SK-N-SH (cell line): ENCODE data around the gene ZSCAN12. TPM values are rescaled to one million over a fixed set of nuclear protein-coding genes. Genes with fewer than 3 reads are reported as not detected.

Source experiments
- CTCF ChIA-PET: fragments of 300-600, 350-600 bp; formaldehyde crosslinking; extraction: SDS; loops from one replicate; lab custom pipeline; 2021; lab: Yijun Ruan, JAX
- POLR2A ChIA-PET: fragments of 350-600 bp; sonication (Branson Sonifier 250); formaldehyde crosslinking; extraction: SDS; loops from one replicate; lab custom pipeline; 2020; ENCODE audit warnings: antibody characterized with exemption, inconsistent platforms; lab: Yijun Ruan, JAX
- DNase-seq: peaks from one replicate; pipeline ENCODE4 v3.0.0; 2012
- H2AFZ ChIP-seq: fragments of 200-600 bp; sonication (generic); 2 replicates; pipeline ENCODE4 v1.8.1; 2016; ENCODE audit warnings: antibody characterized with exemption, mild to moderate bottlenecking, low read depth
- H3F3A ChIP-seq: fragments of 200-600 bp; sonication (generic); replicated peaks from 2 replicates; pipeline ENCODE3; 2016; ENCODE audit warnings: antibody characterized with exemption, mild to moderate bottlenecking; ENCODE audit not compliant: insufficient read depth
- H3K27ac ChIP-seq, 2 experiments: fragments of 200-500 bp in 1 of 2; fragments of 200-600 bp in 1 of 2; sonication (Bioruptor generic) in 1 of 2; sonication (generic), shearing (Covaris generic) in 1 of 2; 2 replicates each; pipeline versions ENCODE4 v1.5.1 to v1.6.1; 2014 to 2016; ENCODE audit warnings: low read depth in 2 of 2, inconsistent platforms in 1 of 2, low read length in 1 of 2, mild to moderate bottlenecking in 1 of 2, mixed read lengths in 1 of 2
- H3K27me3 ChIP-seq: fragments of 200-600 bp; sonication (generic), shearing (Covaris generic); 2 replicates; pipeline ENCODE4 v1.6.1; 2016; ENCODE audit warnings: mixed run types; ENCODE audit not compliant: insufficient read depth
- H3K36me3 ChIP-seq, 2 experiments: fragments of 200-500 bp in 1 of 2; fragments of 200-600 bp in 1 of 2; sonication (Bioruptor generic) in 1 of 2; sonication (generic) in 1 of 2; replicated peaks in 1 of 2; 2 replicates each; pipeline versions ENCODE3 to v1.5.1; 2014 to 2016; ENCODE audit warnings: low read length in 1 of 2, mild to moderate bottlenecking in 1 of 2; ENCODE audit not compliant: insufficient read depth in 2 of 2, control insufficient read depth in 1 of 2
- H3K4me1 ChIP-seq, 2 experiments: fragments of 200-500 bp in 1 of 2; fragments of 200-600 bp in 1 of 2; sonication (Bioruptor generic) in 1 of 2; sonication (generic), shearing (Covaris generic) in 1 of 2; 2 replicates each; pipeline versions ENCODE4 v1.5.1 to v1.6.1; 2014 to 2016; ENCODE audit warnings: low read depth in 1 of 2, low read length in 1 of 2, mixed run types in 1 of 2; ENCODE audit not compliant: insufficient read depth in 2 of 2, control insufficient read depth in 1 of 2
- H3K4me2 ChIP-seq: fragments of 200-600 bp; sonication (generic), shearing (Covaris generic); 2 replicates; pipeline ENCODE4 v1.6.1; 2017; ENCODE audit warnings: mixed run types
- H3K4me3 ChIP-seq, 2 experiments: fragments of 200-500 bp in 1 of 2; fragments of 200-600 bp in 1 of 2; sonication (Bioruptor generic) in 1 of 2; sonication (generic), shearing (Covaris generic) in 1 of 2; 2 replicates each; pipeline versions ENCODE4 v1.5.1 to v1.8.1; 2014 to 2016; ENCODE audit warnings: low read depth in 2 of 2, inconsistent platforms in 1 of 2, low read length in 1 of 2, mild to moderate bottlenecking in 1 of 2, mixed read lengths in 1 of 2, moderate library complexity in 1 of 2
- H3K79me2 ChIP-seq: fragments of 200-600 bp; sonication (generic); 2 replicates; pipeline ENCODE4 v1.8.1; 2017; ENCODE audit warnings: mild to moderate bottlenecking; ENCODE audit not compliant: insufficient read depth
- H3K9ac ChIP-seq: fragments of 200-600 bp; sonication (generic); 2 replicates; pipeline ENCODE4 v1.6.1; 2017; ENCODE audit warnings: mixed run types
- H3K9me2 ChIP-seq: fragments of 200-600 bp; sonication (generic); 2 replicates; pipeline ENCODE4 v1.6.1; 2017; ENCODE audit warnings: mixed run types
- H3K9me3 ChIP-seq: fragments of 200-600 bp; sonication (generic); 2 replicates; pipeline ENCODE4 v1.6.1; 2017; ENCODE audit warnings: mixed run types, mild to moderate bottlenecking, moderate library complexity
- H4K20me1 ChIP-seq: fragments of 200-600 bp; sonication (generic); 2 replicates; pipeline ENCODE4 v1.6.1; 2017; ENCODE audit warnings: mild to moderate bottlenecking, mixed run types; ENCODE audit not compliant: insufficient read depth
- CHD2 ChIP-seq: fragments of 150-350 bp; IDR thresholded peaks from 2 replicates; pipeline ENCODE4 v1.6.1; 2018; ENCODE audit warnings: low read length; ENCODE audit not compliant: partially characterized antibody
- ELF1 ChIP-seq: IDR thresholded peaks from 2 replicates; pipeline ENCODE4 v1.4.0; 2012
- EP300 ChIP-seq, 2 experiments: IDR thresholded peaks; 2 replicates each; pipeline versions ENCODE4 v1.4.0 to v1.6.1; 2012; ENCODE audit warnings: borderline replicate concordance in 1 of 2, low read depth in 1 of 2, low read length in 1 of 2
- EZH2phosphoT487 ChIP-seq: fragments of 200-600 bp; sonication (generic); IDR thresholded peaks from 2 replicates; pipeline ENCODE4 v1.6.1; 2017; ENCODE audit warnings: low read depth, mixed run types, mild to moderate bottlenecking, antibody characterized with exemption, moderate library complexity, borderline replicate concordance
- FOXJ3 ChIP-seq: sonication (generic); formaldehyde crosslinking; IDR thresholded peaks from 2 replicates; pipeline ENCODE4 v1.5.1; 2020; ENCODE audit warnings: mild to moderate bottlenecking, missing genetic modification reagents
- FOXM1 ChIP-seq: IDR thresholded peaks from 2 replicates; pipeline ENCODE4 v1.4.0; 2012; ENCODE audit warnings: low read depth, mild to moderate bottlenecking
- GABPA ChIP-seq: IDR thresholded peaks from 2 replicates; pipeline ENCODE4 v1.4.0; 2012; ENCODE audit warnings: low read depth, mild to moderate bottlenecking
- IRF3 ChIP-seq: fragments of 150-350 bp; IDR thresholded peaks from 2 replicates; pipeline ENCODE4 v1.6.1; 2016; ENCODE audit warnings: mild to moderate bottlenecking, low read depth, low read length
- MEF2A ChIP-seq: IDR thresholded peaks from 2 replicates; pipeline ENCODE4 v1.4.0; 2012; ENCODE audit warnings: low read depth, borderline replicate concordance
- MXI1 ChIP-seq: IDR thresholded peaks from 2 replicates; pipeline ENCODE4 v1.6.1; 2012; ENCODE audit warnings: mild to moderate bottlenecking, low read depth, low read length, improper control_type of control experiment
- NFIC ChIP-seq: IDR thresholded peaks from 2 replicates; pipeline ENCODE4 v1.4.0; 2012; ENCODE audit warnings: borderline replicate concordance
- NRF1 ChIP-seq: IDR thresholded peaks from 2 replicates; pipeline ENCODE4 v1.6.1; 2012; ENCODE audit warnings: low read depth, mild to moderate bottlenecking, low read length
- POLR2AphosphoS5 ChIP-seq: IDR thresholded peaks from 2 replicates; pipeline ENCODE4 v1.6.1; 2012; ENCODE audit warnings: low read depth, low read length
- RFX5 ChIP-seq: IDR thresholded peaks from 2 replicates; pipeline ENCODE4 v1.6.1; 2012; ENCODE audit warnings: mild to moderate bottlenecking, improper control_type of control experiment, low read length
- RXRA ChIP-seq: IDR thresholded peaks from 2 replicates; pipeline ENCODE4 v1.4.0; 2012; ENCODE audit warnings: low read depth, mild to moderate bottlenecking, borderline replicate concordance
- SIN3A ChIP-seq: IDR thresholded peaks from 2 replicates; pipeline ENCODE4 v1.6.1; 2012; ENCODE audit warnings: low read depth, mild to moderate bottlenecking, low read length, moderate library complexity, borderline replicate concordance
- SMC3 ChIP-seq: IDR thresholded peaks from 2 replicates; pipeline ENCODE4 v1.6.1; 2012; ENCODE audit warnings: low read depth, low read length, improper control_type of control experiment
- TAF1 ChIP-seq: IDR thresholded peaks from 2 replicates; pipeline ENCODE4 v1.6.1; 2012; ENCODE audit warnings: low read depth, mild to moderate bottlenecking, low read length, moderate library complexity, borderline replicate concordance
- TCF12 ChIP-seq: IDR thresholded peaks from 2 replicates; pipeline ENCODE4 v1.4.0; 2012
- TEAD4 ChIP-seq: IDR thresholded peaks from 2 replicates; pipeline ENCODE4 v1.4.0; 2012; ENCODE audit warnings: mild to moderate bottlenecking, borderline replicate concordance; ENCODE audit not compliant: insufficient read depth
- ZBTB33 ChIP-seq: IDR thresholded peaks from 2 replicates; pipeline ENCODE4 v1.4.0; 2012; ENCODE audit warnings: low read depth, borderline replicate concordance
- WGBS: methylation state at CpG from one replicate; pipeline ENCODE4 v1.1.6; 2017; ENCODE audit warnings: low lambda C conversion rate; 5-methylcytosine and 5-hydroxymethylcytosine counted together
- polyA plus RNA-seq, 3 experiments: library from polyadenylated mRNA; depleted of rRNA; stranded (reverse); fragments of >200 nt; gene quantifications; 2 replicates each; pipeline ENCODE4 v1.2.3, GENCODE V29; 2012
- TF ChIP-seq, protein P1 (sequence below): IDR thresholded peaks from 2 replicates; pipeline ENCODE4 v1.4.0; 2012; ENCODE audit warnings: low read depth, borderline replicate concordance

Gene ZSCAN12
- polyA plus RNA-seq, 1 of the 3 experiments (the other 2 are of a cell fraction) = 1.6 TPM

DNA sequence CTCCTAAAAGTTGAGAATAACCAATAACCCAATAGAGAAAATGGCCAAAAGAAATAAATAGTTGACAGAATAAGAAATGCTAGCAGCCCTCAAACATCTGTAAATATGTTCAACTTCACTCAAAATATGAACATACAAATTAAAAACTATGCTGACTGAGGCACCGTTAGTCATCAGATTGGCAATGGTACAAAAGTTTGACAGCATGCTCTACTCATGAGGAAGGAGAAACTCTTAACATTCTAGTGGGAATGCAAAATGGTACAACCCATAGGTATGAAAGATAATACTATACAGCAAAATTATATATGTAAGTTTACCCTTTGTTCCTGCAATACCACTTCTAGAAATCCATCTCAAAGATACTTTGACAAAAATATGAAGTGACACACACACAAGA lies 1.6 kb upstream of the ZSCAN12 start:
- Histone ChIP-seq H4K20me1 (no peaks in the 10 kb centered on the region), H3F3A (peaks cover 9% of the 10 kb centered on the region), H3K27ac (no peak overlapping the region), H3K9me2 (no peaks in the 10 kb centered on the region), H3K79me2 (peaks cover 32% of the 10 kb centered on the region), H3K4me3 (no peak overlapping the region), H3K9ac (no peak overlapping the region), H3K9me3 (no peaks in the 10 kb centered on the region), H3K4me2 (no peak overlapping the region), H3K36me3 (peaks cover 6 to 15% of the 10 kb centered on the region in 2 experiments), H3K27me3 (no peaks in the 10 kb centered on the region), H2AFZ (no peak overlapping the region), H3K4me1 (peaks cover 10 to 13% of the 10 kb centered on the region in 2 experiments; a peak in 3 of 4 replicates)
- TF ChIP-seq MEF2A = no peak
- TF ChIP-seq TAF1 = no peak
- peak; percentile 17; the same call in 1 of the 2 replicates for TF ChIP-seq NFIC
- ChIA-PET CTCF (no interaction called here), POLR2A (no interaction called here)
- WGBS = 57% methylated on average over 1 of the region's 1 CpG
- DNase-seq = no peak

GRCh38 chr6:28400122-28400451 lies 540 bp upstream of the ZSCAN12 start:
- ChIA-PET CTCF (interaction anchor here (2.5 kb wide), 1 partner anchor 44 kb away, joined by 5 read pairs; no protein-coding TSS in a partner anchor), POLR2A (interaction anchor here (0.6 to 1.5 kb wide), 2 partner anchors 187 to 296 kb away, joined by 3 to 6 read pairs; a partner anchor contains a TSS)
- H3K4me1 ChIP-seq = peaks cover 10 to 13% of the 10 kb centered on the region in 2 experiments; a peak in 3 of 4 replicates
- no peaks in the 10 kb centered on the region for H3K27me3 ChIP-seq
- WGBS = 7% methylated on average over 8 of the region's 8 CpGs
- H3K9me2 ChIP-seq = no peaks in the 10 kb centered on the region
- H2AFZ ChIP-seq = peak overlapping the region; percentile 100
- H3K4me2 ChIP-seq = peak overlapping the region; percentile 92
- H3F3A ChIP-seq = peaks cover 12% of the 10 kb centered on the region
- H3K4me3 ChIP-seq = peak overlapping the region; percentile 83 to 98
- no peaks in the 10 kb centered on the region for H3K9me3 ChIP-seq
- H4K20me1 ChIP-seq = no peaks in the 10 kb centered on the region
- TF ChIP-seq POLR2AphosphoS5 (no peak), ELF1 (no peak), ZBTB33 (no peak), EP300 (IDR thresholded peaks at IDR 0.05; ENCODE audit: borderline replicate concordance in 1 of 2, low read depth in 1 of 2, low read length in 1 of 2) (no peak), MXI1 (no peak), SIN3A (no peak), EZH2phosphoT487 (no peak), SMC3 (no peak), IRF3 (no peak), NRF1 (no peak), CHD2 (no peak), TEAD4 (no peak), FOXM1 (no peak), FOXJ3 (CRISPR knock-in tag) (no peak), RFX5 (no peak), RXRA (no peak), GABPA (no peak), TCF12 (no peak)
- TF ChIP-seq, protein P1, sequence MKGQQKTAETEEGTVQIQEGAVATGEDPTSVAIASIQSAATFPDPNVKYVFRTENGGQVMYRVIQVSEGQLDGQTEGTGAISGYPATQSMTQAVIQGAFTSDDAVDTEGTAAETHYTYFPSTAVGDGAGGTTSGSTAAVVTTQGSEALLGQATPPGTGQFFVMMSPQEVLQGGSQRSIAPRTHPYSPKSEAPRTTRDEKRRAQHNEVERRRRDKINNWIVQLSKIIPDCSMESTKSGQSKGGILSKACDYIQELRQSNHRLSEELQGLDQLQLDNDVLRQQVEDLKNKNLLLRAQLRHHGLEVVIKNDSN = no peak
- H3K9ac ChIP-seq = peak overlapping the region; percentile 88
- peak overlapping the region; percentile 65 to 96 for H3K27ac ChIP-seq
- peaks cover 9 to 22% of the 10 kb centered on the region in 2 experiments for H3K36me3 ChIP-seq
- DNase-seq = no peak
- peaks cover 43% of the 10 kb centered on the region for H3K79me2 ChIP-seq
